GM19351 (cell line): Measurements from ENCODE around the gene WDR37.
"Not testable (repeated sequence)": the region's sequence is repeated elsewhere in the genome, so short reads cannot be mapped to it uniquely, and the experiment has no call there.

Source experiments
- ATAC-seq: cut with Tn5 transposase; IDR thresholded peaks from one replicate; pipeline ENCODE4 v1.9.1; 2021; ENCODE audit warnings: mild to moderate bottlenecking, moderate library complexity; ENCODE audit not compliant: unreplicated experiment

WDR37 gene

GRCh38 chr10:1101946-1102345 lies 45.8 kb downstream of the WDR37 start:
- no peak for ATAC-seq

DNA sequence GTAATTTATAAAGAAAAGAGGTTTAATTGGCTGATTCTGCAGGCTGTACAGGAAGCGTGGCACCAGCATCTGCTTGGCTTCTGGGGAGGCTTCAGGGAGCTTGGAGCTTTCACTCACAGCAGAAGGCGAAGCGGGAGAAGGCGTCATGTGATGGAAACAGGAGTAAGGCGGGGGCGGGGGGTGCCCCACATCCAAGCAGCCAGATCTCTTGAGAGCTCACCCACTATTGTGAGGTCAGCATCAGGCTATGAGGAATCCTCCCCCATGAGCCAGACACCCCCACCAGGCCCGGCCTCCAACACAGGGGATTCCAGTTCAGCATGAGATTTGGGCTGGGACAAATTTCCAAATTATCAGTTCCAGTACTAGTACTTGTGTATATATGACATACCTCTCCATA lies 46.2 kb downstream of the WDR37 start:
- ATAC-seq: no peak

GRCh38 chr10:1102831-1103230 lies 46.6 kb downstream of the WDR37 start:
- no peak for ATAC-seq

- ATAC-seq: no peak
Observed at GRCh38 chr10:1103551-1103950, 47.4 kb downstream of the WDR37 start.

- no peak for ATAC-seq
Observed at GRCh38 chr10:1104971-1105370, 48.8 kb downstream of the WDR37 start.

GRCh38 chr10:1107004-1107403 lies 50.8 kb downstream of the WDR37 start:
- ATAC-seq: no peak

DNA sequence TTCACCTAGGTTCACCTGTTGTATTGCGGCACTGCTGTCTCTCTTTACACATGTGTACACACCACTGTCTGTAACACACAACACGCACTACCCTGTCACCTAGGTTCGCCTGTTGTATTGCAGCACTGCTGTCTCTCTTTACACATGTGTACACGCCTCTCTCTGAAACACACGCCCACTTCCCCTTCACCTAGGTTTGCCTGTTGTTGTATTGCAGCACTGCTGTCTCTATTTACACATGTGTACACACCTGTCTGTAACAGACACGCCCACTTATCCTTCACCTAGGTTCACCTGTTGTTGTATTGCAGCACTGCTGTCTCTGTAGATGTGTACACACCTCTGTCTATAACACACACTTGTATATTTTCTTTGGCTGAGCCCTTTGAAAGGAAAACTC lies 51.5 kb downstream of the WDR37 start:
- ATAC-seq: no peak

DNA sequence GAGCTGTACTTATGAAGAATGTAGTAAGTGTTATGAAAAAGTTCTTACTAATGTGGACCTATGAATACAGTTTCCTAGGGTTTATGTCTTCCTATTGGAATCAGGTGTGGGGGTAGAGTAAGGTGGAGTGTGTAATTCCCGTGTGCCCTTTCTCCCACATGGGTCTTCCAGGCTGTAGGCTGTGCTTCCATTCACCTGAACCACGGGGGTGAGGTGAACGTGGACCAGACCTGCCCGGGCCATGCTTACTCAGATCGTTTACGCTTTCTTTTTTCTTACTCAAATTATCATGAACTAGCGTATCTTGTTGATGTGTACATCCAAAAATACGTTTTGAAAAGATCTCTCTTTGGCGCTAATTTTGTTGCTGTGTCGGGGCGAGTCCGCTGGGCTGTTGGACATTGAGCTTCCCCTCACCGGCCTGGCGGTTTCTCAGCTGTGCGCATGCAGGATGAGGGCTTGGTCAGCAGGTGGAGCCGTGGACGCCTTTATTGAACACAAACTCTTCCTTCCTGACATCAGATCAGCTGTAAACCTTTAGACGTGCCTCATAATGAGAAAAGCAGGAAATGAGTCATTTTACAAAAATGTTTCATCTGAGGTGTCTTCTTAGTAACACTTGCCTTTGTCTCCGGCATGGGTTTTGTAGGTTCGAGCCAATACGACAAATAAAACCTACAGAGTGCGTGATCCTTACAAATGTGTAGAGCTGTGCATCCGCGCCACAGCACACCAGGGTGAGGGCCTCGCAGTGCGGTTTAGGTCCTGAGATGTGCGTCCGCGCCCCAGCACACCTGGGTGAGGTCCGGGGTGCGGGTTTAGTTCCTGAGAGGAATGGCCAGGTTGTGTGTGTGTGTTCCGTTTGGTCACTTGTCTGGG lies 53.8 kb downstream of the WDR37 start:
- ATAC-seq: peak; percentile 95

- ATAC-seq: no peak
Observed at GRCh38 chr10:1110674-1111119, 54.5 kb downstream of the WDR37 start.

GRCh38 chr10:1114315-1114714 lies 58.1 kb downstream of the WDR37 start:
- ATAC-seq: no peak

GRCh38 chr10:1114719-1115606 lies 58.8 kb downstream of the WDR37 start:
- ATAC-seq: peak; percentile 18

DNA sequence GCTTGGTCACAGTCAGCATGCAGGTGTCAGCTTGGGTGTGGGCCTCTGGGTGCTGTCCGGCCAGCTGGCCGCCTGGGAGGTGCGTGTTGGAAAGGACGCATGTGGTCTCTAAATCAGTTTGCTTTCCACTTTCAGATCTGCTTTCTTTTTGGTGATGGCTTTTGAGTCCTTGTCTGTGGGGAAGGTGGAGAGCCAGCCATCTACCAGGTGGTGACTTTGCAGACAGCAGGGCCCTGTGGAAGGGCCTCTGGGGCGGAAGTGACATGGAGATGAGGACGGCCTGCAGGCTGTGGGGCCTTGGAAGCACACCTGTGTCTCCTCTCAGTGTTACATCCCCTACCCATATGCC lies 59.4 kb downstream of the WDR37 start:
- ATAC-seq: peak; percentile 92

GRCh38 chr10:1116051-1116450 lies 59.9 kb downstream of the WDR37 start:
- no peak for ATAC-seq

DNA sequence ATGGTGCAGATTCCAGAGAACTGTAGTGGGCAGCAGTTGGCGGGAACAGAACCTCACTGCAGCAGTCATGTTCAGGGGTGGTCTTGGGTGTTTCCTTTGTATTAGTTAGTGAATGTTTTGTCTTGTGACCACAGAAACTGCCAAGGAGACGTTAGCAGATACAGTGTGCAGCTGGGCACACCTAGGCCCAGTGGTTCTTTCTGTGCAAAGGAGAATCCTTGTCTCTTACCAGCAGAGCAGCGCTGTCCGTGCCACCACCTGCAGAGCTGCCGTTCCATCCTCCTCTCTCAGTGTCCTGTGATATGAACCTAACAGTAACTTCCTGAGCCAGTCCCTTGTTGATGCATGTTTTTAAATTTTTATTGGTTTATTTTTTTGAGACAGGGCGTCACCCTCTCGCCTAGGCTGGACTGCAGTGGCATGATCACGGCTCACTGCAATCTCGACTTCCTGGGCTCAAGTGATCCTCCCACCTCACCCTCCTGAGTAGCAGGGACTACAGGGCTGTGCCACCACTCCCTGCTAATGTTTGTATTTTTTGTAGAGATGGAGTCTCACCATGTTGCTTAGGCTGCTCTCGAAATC lies 60.6 kb downstream of the WDR37 start:
- ATAC-seq: no peak

GRCh38 chr10:1117651-1118050 lies 61.5 kb downstream of the WDR37 start:
- no peak for ATAC-seq

DNA sequence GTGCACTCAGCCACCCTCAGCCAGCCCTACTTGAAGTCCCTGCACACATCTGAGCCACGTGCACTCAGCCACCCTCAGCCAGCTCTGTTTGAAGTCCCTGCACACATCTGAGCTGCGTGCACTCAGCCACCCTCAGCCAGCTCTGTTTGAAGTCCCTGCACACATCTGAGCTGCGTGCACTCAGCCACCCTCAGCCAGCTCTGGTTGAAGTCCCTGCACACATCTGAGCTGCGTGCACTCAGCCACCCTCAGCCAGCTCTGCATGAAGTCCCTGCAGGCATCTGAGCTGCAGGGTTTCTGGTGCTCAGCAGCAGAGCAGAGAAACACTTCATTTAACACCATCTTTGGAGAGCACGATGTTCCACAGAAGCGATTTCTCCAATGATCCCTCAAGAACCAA lies 62.1 kb downstream of the WDR37 start:
- not testable (repeated sequence) for ATAC-seq

DNA sequence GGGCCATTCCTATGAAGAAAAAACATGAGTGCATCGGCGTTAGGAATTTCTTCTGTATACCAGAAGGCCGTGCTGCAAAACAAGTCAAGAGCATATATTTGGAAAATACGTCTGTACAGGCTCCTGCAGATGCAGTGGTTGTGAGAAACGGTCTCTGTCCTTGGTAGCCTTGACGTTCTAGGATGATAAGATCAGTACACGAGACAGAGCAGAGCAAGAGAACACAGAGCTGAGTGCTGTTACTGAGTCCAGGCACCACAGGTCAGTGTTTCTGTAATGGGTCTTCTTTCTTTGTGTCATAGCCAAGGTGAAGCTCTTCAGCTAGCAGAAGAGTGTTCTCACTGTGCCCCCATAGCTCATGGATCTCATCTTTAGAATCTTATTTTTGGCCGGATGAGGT lies 62.8 kb downstream of the WDR37 start:
- ATAC-seq: no peak

DNA sequence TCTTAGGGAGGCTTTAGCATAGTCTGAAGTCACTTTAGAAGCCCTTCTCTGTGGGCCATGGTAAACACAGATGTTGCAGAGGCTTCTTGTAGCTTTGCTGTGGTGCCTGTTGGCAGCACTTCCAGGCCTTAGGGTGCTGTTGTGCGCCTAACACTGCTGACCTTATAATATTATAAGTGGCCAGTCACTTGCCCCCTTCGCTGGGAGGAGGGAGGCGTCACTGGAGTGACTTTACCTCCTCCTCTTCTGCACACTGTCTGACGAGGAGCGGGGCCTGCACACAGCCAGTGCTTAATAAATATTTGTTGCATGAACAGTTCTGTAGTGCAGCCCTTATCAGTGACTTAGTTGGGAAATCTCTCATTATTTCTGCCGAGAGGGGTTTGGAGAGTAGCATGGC lies 63.3 kb downstream of the WDR37 start:
- no peak for ATAC-seq

GRCh38 chr10:1120306-1120705 lies 64.1 kb downstream of the WDR37 start:
- ATAC-seq: no peak

- ATAC-seq: no peak
Observed at GRCh38 chr10:1120801-1121211, 64.6 kb downstream of the WDR37 start.

DNA sequence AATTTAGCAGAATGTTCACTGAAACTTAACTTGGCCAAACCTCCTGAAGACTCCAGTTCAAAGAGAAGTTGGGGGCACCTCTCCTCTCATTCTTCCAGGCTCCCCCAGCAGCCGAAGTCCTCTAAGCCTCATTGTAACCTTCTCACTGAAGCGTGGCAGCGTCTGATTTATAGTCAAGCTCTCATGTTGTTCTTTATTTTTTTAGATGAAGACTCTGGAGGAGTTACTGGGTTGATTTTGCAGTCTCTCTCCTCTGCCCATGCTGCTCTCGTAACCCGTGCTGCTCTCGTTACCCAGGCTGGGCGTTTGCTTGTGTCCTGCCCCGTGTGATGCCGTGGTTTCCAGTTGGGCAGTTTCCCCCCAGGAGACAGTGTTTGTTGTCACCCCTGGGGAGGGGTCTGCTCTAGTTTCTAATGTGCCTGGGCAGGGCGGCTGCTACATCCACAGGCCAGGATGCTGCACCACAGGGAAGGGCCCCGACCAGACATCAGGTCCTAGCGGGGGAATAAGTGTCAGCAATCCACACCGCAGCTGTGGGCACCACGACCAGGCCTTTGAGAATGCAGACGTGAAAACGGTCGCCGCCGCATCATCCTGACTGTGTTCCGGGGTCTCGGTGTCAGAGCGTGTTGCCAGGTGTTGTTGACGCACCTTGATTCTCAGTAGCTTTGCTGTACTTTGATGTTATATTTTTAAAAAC lies 65.2 kb downstream of the WDR37 start:
- no peak for ATAC-seq
